ENCODE results near the gene EXOC6B. TPM values are rescaled to one million over a fixed set of nuclear protein-coding genes. Genes with fewer than 3 reads are reported as not detected.
A peak's percentile ranks its signal among the peaks of the same experiment; 100 is the strongest.

The EXOC6B gene
- total and polyA plus RNA-seq, 2 donors from 2014 or later = 5.9 to 31.3 TPM

GRCh38 chr2:72788756-72789155 is 37.1 kb downstream of the EXOC6B start:
- no peaks in the 10 kb centered on the region for H3K36me3 ChIP-seq (ENCODE audit: control insufficient read depth in 2 of 3, insufficient read depth in 3 of 3, low read length in 3 of 3)
- DNase-seq (no peak), FAIRE-seq (no peak)
- TF ChIP-seq CTCF (IDR thresholded peaks at IDR 0.05; ENCODE audit: borderline replicate concordance, extremely low read depth, insufficient read depth) = no peak
- H3K4me3 ChIP-seq (ENCODE audit: low read length in 3 of 3) = no peak overlapping the region
- no peak overlapping the region for H3K27ac ChIP-seq (ENCODE audit: low read depth in 2 of 2, low read length in 2 of 2)
- intact Hi-C loops (cut with DNase I) = no loop called here
- no peaks in the 10 kb centered on the region for H3K27me3 ChIP-seq (ENCODE audit: control insufficient read depth, insufficient read depth, low read length)
- H3K4me1 ChIP-seq (ENCODE audit: control insufficient read depth in 2 of 3, insufficient read depth in 2 of 3, low read depth in 1 of 3, low read length in 3 of 3) = no peaks in the 10 kb centered on the region
- no peak overlapping the region for H3K9ac ChIP-seq (ENCODE audit: low read length in 3 of 3)
- no peaks in the 10 kb centered on the region for H3K9me3 ChIP-seq (ENCODE audit: control insufficient read depth in 2 of 3, insufficient read depth in 1 of 3, low read length in 3 of 3)

DNA sequence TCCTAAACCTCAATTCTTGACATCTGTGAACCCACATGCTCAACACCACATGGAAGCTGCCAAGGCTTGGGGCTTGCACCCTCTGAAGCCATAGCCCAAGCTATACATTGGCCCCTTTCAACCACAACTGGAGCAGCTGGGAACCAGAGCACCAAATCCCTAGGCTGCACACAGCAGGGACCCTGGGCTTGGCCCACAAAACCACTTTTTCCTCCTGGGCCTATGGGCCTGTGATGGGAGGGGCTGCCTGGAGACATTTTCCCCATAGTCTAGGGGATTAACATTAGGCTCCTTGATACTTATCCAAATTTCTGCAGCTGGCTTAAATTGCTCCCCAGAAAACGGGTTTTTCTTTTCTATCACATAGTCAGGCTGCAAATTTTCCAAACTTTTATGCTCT is 40.3 kb downstream of the EXOC6B start:
- Histone ChIP-seq H3K9ac (ENCODE audit: low read length in 3 of 3) (no peak overlapping the region), H3K4me1 (ENCODE audit: control insufficient read depth in 2 of 3, insufficient read depth in 2 of 3, low read depth in 1 of 3, low read length in 3 of 3) (no peaks in the 10 kb centered on the region), H3K27ac (ENCODE audit: low read depth in 2 of 2, low read length in 2 of 2) (no peak overlapping the region), H3K9me3 (ENCODE audit: control insufficient read depth in 2 of 3, insufficient read depth in 1 of 3, low read length in 3 of 3) (no peaks in the 10 kb centered on the region), H3K4me3 (ENCODE audit: low read length in 3 of 3) (no peak overlapping the region), H3K27me3 (ENCODE audit: control insufficient read depth, insufficient read depth, low read length) (no peaks in the 10 kb centered on the region), H3K36me3 (ENCODE audit: control insufficient read depth in 2 of 3, insufficient read depth in 3 of 3, low read length in 3 of 3) (no peaks in the 10 kb centered on the region)
- TF ChIP-seq CTCF (IDR thresholded peaks at IDR 0.05; ENCODE audit: borderline replicate concordance, extremely low read depth, insufficient read depth) = no peak
- no peak for FAIRE-seq
- no peak for DNase-seq
- intact Hi-C loops (cut with DNase I) = no loop called here

- Histone ChIP-seq H3K4me3 (ENCODE audit: low read length in 3 of 3) (no peak overlapping the region), H3K4me1 (ENCODE audit: control insufficient read depth in 2 of 3, insufficient read depth in 2 of 3, low read depth in 1 of 3, low read length in 3 of 3) (no peaks in the 10 kb centered on the region), H3K27me3 (ENCODE audit: control insufficient read depth, insufficient read depth, low read length) (no peaks in the 10 kb centered on the region), H3K9ac (ENCODE audit: low read length in 3 of 3) (no peak overlapping the region), H3K27ac (ENCODE audit: low read depth in 2 of 2, low read length in 2 of 2) (no peak overlapping the region), H3K36me3 (ENCODE audit: control insufficient read depth in 2 of 3, insufficient read depth in 3 of 3, low read length in 3 of 3) (no peaks in the 10 kb centered on the region), H3K9me3 (ENCODE audit: control insufficient read depth in 2 of 3, insufficient read depth in 1 of 3, low read length in 3 of 3) (peaks cover 0 to 4% (median 0%) of the 10 kb centered on the region in 3 donors)
- intact Hi-C loops (cut with DNase I) = no loop called here
- FAIRE-seq (no peak), DNase-seq (no peak)
- no peak for TF ChIP-seq CTCF (IDR thresholded peaks at IDR 0.05; ENCODE audit: borderline replicate concordance, extremely low read depth, insufficient read depth)
Measured at GRCh38 chr2:72782520-72782919, 43.3 kb downstream of the EXOC6B start.

GRCh38 chr2:72781480-72781879 is 44.4 kb downstream of the EXOC6B start:
- Histone ChIP-seq H3K4me3 (ENCODE audit: low read length in 3 of 3) (no peak overlapping the region), H3K4me1 (ENCODE audit: control insufficient read depth in 2 of 3, insufficient read depth in 2 of 3, low read depth in 1 of 3, low read length in 3 of 3) (no peaks in the 10 kb centered on the region), H3K36me3 (ENCODE audit: control insufficient read depth in 2 of 3, insufficient read depth in 3 of 3, low read length in 3 of 3) (no peaks in the 10 kb centered on the region), H3K9me3 (ENCODE audit: control insufficient read depth in 2 of 3, insufficient read depth in 1 of 3, low read length in 3 of 3) (peaks cover 0 to 4% (median 0%) of the 10 kb centered on the region in 3 donors), H3K27ac (ENCODE audit: low read depth in 2 of 2, low read length in 2 of 2) (no peak overlapping the region), H3K9ac (ENCODE audit: low read length in 3 of 3) (no peak overlapping the region), H3K27me3 (ENCODE audit: control insufficient read depth, insufficient read depth, low read length) (no peaks in the 10 kb centered on the region)
- no peak for TF ChIP-seq CTCF (IDR thresholded peaks at IDR 0.05; ENCODE audit: borderline replicate concordance, extremely low read depth, insufficient read depth)
- intact Hi-C loops (cut with DNase I) = no loop called here
- DNase-seq (peak in 1 of 5 donors; percentile 24), FAIRE-seq (no peak)
